K562 (cell line): ENCODE measurements around the gene PTPN5. TPM values are rescaled to one million over a fixed set of nuclear protein-coding genes. Genes with fewer than 3 reads are reported as not detected.
A peak's percentile ranks its signal among the peaks of the same experiment; 100 is the strongest.

Experiments
- ATAC-seq: fragments of 200-7000 bp; cut with Tn5 transposase; 3 replicates; pipeline ENCODE4 v1.9.1; 2020; ENCODE audit warnings: moderate library complexity
- BruUV-seq: library from RNA; stranded (reverse); fragments of 400-500 nt; replicated peaks from 2 replicates; lab custom pipeline; 2021; lab: Mats Ljungman, UMichigan
- CTCF ChIA-PET: fragments of 300-600 bp; formaldehyde crosslinking; extraction: SDS; loops from one replicate; lab custom pipeline; 2021; ENCODE audit warnings: low intra/inter-chr PET ratio; lab: Yijun Ruan, JAX
- POLR2A ChIA-PET: fragments of 300-600, 350-650 bp; sonication (Branson Sonifier 250); formaldehyde crosslinking; extraction: SDS; loops from one replicate; lab custom pipeline; 2021; ENCODE audit warnings: antibody characterized with exemption, inconsistent platforms; lab: Yijun Ruan, JAX
- DNase-seq, 4 experiments: peaks; one replicate each; pipeline versions ENCODE4 v3.0.0 to v3.0.0-alpha.2; 2011 to 2018; ENCODE audit warnings: low spot score in 3 of 4, mixed read lengths in 3 of 4; ENCODE audit errors: extremely low read depth in 1 of 4
- FAIRE-seq: peaks from 2 replicates; lab custom pipeline; 2011; peaks lifted over from hg19 to GRCh38; lab: Jason Lieb, UNC
- H2AFZ ChIP-seq: 2 replicates; pipeline ENCODE4 v1.6.0; 2011; ENCODE audit warnings: low read depth, low read length, control low read depth, inconsistent platforms
- H3K27ac ChIP-seq: fragments of 200-600 bp; 3 replicates; pipeline ENCODE4 v1.8.0; 2011; ENCODE audit warnings: low read depth, mild to moderate bottlenecking, control low read depth, inconsistent platforms, low read length, moderate library complexity, mixed read lengths; ENCODE audit errors: extremely low read depth
- H3K27me3 ChIP-seq, 2 experiments: fragments of 300-600 bp in 1 of 2; 2 replicates in 1 of 2; 3 replicates in 1 of 2; pipeline versions ENCODE4 v1.6.0 to v1.8.0; 2011; ENCODE audit warnings: inconsistent platforms in 2 of 2, low read length in 2 of 2, mild to moderate bottlenecking in 1 of 2, mixed read lengths in 1 of 2, moderate library complexity in 1 of 2; ENCODE audit not compliant: control insufficient read depth in 2 of 2, insufficient read depth in 2 of 2
- H3K36me3 ChIP-seq: fragments of 300-600 bp; 3 replicates; pipeline ENCODE4 v1.8.0; 2011; ENCODE audit warnings: mild to moderate bottlenecking, low read length, inconsistent platforms; ENCODE audit not compliant: control insufficient read depth, insufficient read depth
- H3K4me1 ChIP-seq, 2 experiments: fragments of 200-600 bp in 1 of 2; replicated peaks in 1 of 2; 2 replicates in 1 of 2; 3 replicates in 1 of 2; pipeline versions ENCODE4 v1.5.1 to v1.8.0; 2011; ENCODE audit warnings: inconsistent platforms in 2 of 2, low read length in 2 of 2, mild to moderate bottlenecking in 1 of 2, mixed read lengths in 1 of 2, moderate library complexity in 1 of 2; ENCODE audit not compliant: control insufficient read depth in 2 of 2, insufficient read depth in 2 of 2
- H3K4me2 ChIP-seq: 2 replicates; pipeline ENCODE4 v1.6.1; 2011; ENCODE audit warnings: low read length, control low read depth, inconsistent platforms, mixed read lengths; ENCODE audit not compliant: insufficient read depth
- H3K4me3 ChIP-seq: fragments of 200-600 bp; sonication (generic), shearing (Covaris generic); 2 replicates; pipeline ENCODE4 v1.5.1; 2016; ENCODE audit warnings: control low read depth, inconsistent platforms
- H3K79me2 ChIP-seq: fragments of 200-600 bp; 3 replicates; pipeline ENCODE4 v1.8.0; 2011; ENCODE audit warnings: low read length, inconsistent platforms; ENCODE audit not compliant: control insufficient read depth, insufficient read depth
- H3K9ac ChIP-seq, 2 experiments: 2 replicates each; pipeline versions ENCODE4 v1.6.0 to v1.6.1; 2011; ENCODE audit warnings: low read depth in 2 of 2, low read length in 2 of 2, control low read depth in 1 of 2, inconsistent platforms in 1 of 2, mild to moderate bottlenecking in 1 of 2, mixed read lengths in 1 of 2; ENCODE audit not compliant: insufficient read depth in 1 of 2
- H3K9me1 ChIP-seq: one replicate; pipeline ENCODE4 v1.6.0; 2011; ENCODE audit warnings: inconsistent platforms, mild to moderate bottlenecking, low read length, moderate library complexity; ENCODE audit not compliant: control insufficient read depth, insufficient read depth
- H3K9me3 ChIP-seq: replicated peaks from 2 replicates; pipeline ENCODE4 v1.5.1; 2011; ENCODE audit warnings: low read depth, low read length, inconsistent platforms; ENCODE audit not compliant: control insufficient read depth, insufficient read depth
- H4K20me1 ChIP-seq: replicated peaks from 2 replicates; pipeline ENCODE4 v1.6.1; 2011; ENCODE audit warnings: low read length, inconsistent platforms, mixed read lengths; ENCODE audit not compliant: control insufficient read depth, insufficient read depth
- AFF4 ChIP-seq: sonication (generic); formaldehyde crosslinking; IDR thresholded peaks from 2 replicates; pipeline ENCODE4 v1.8.0; 2023; ENCODE audit warnings: mild to moderate bottlenecking, missing genetic modification reagents
- C11orf30 ChIP-seq: fragments of 450-650 bp; IDR thresholded peaks from 2 replicates; pipeline ENCODE4 v1.6.1; 2016; ENCODE audit warnings: low read depth, mild to moderate bottlenecking
- JUND ChIP-seq, 2 experiments: IDR thresholded peaks; 2 replicates in 1 of 2; 3 replicates in 1 of 2; pipeline ENCODE4 v1.6.1; 2011; ENCODE audit warnings: borderline replicate concordance in 2 of 2, low read depth in 2 of 2, low read length in 2 of 2, improper control_type of control experiment in 1 of 2, missing biosample characterization in 1 of 2, missing genetic modification characterization in 1 of 2, missing genetic modification reagents in 1 of 2
- MAFF ChIP-seq: IDR thresholded peaks from 2 replicates; pipeline ENCODE4 v1.6.1; 2012; ENCODE audit warnings: low read length, improper control_type of control experiment
- MAFG ChIP-seq: fragments of 450-650 bp; conservative IDR thresholded peaks from 2 replicates; pipeline ENCODE4 v1.6.1; 2016; ENCODE audit warnings: missing genetic modification characterization, missing compliant biosample characterization
- MAFK ChIP-seq: IDR thresholded peaks from 2 replicates; pipeline ENCODE4 v1.6.1; 2011; ENCODE audit warnings: low read length, improper control_type of control experiment
- SIN3A ChIP-seq, 2 experiments: fragments of 150-350 bp in 1 of 2; IDR thresholded peaks; 2 replicates each; pipeline ENCODE4 v1.6.1; 2011 to 2016; ENCODE audit warnings: borderline replicate concordance in 2 of 2, low read depth in 2 of 2, low read length in 2 of 2, mild to moderate bottlenecking in 2 of 2, moderate library complexity in 2 of 2; ENCODE audit not compliant: control insufficient read depth in 1 of 2
- VEZF1 ChIP-seq: fragments of 200-800 bp; sonication (Bioruptor generic); IDR thresholded peaks from 2 replicates; pipeline ENCODE4 v1.6.1; 2017; ENCODE audit warnings: missing genetic modification characterization, missing compliant biosample characterization
- ZNF316 ChIP-seq: fragments of 450-650 bp; IDR thresholded peaks from 2 replicates; pipeline ENCODE4 v1.6.1; 2016
- WGBS: fragments of 100-300 bp; shearing (Covaris generic); methylation state at CpG from one replicate; pipeline ENCODE4 v1.1.6; 2016; ENCODE audit warnings: low coverage, mixed read lengths; ENCODE audit not compliant: insufficient coverage; ENCODE audit errors: missing lambda C conversion rate; 5-methylcytosine and 5-hydroxymethylcytosine counted together
- in situ Hi-C: fragments of 300-500 bp; cut with MboI; formaldehyde crosslinking; loops from 4 replicates; pipeline ENCODE4 v1.15.0; 2018; ENCODE audit warnings: inconsistent platforms, mixed read lengths
- intact Hi-C: fragments of 100-400 bp; cut with micrococcal nuclease; formaldehyde crosslinking; loops from 2 replicates; pipeline ENCODE4 v1.14.2; 2022
- polyA plus RNA-seq, 8 experiments: library from polyadenylated mRNA; depleted of rRNA in 4 of 8; stranded (reverse) in 5 of 8; unstranded in 3 of 8; fragments of >200 nt; fragmentation: Nextera tagmentation in 2 of 8; fragmentation: Illumina TruSeq in 1 of 8; extraction: Ambion mirVana in 2 of 8; extraction: Trizol in 1 of 8; gene quantifications; 2 replicates each; pipeline versions ENCODE4 v1.2.1 to v1.2.3, GENCODE V29; 2011 to 2014; ENCODE audit warnings: inconsistent platforms in 1 of 8, missing spikeins in 1 of 8
- total RNA-seq, 7 experiments: library from RNA; depleted of rRNA in 6 of 7; stranded (reverse); fragments of >200 nt in 6 of 7; fragmentation: Illumina TruSeq in 2 of 7; extraction: Trizol in 2 of 7; gene quantifications; 2 replicates each; pipeline versions ENCODE4 v1.2.1 to v1.2.3, GENCODE V29; 2011 to 2021; ENCODE audit warnings: low replicate concordance in 1 of 7

PTPN5 gene
- total and polyA plus RNA-seq, 9 of the 15 experiments (the other 6 are each of a cell fraction or from before 2014, with no cell fraction given), result not detected

GRCh38 chr11:18696638-18697225 is 94.9 kb downstream of the PTPN5 start:
- no peaks in the 10 kb centered on the region; the same call in 1 of the 2 replicates for H4K20me1 ChIP-seq
- H3K36me3 ChIP-seq, result no peaks in the 10 kb centered on the region
- FAIRE-seq, result no peak
- H3K4me2 ChIP-seq, result no peak overlapping the region
- intact Hi-C loops (no loop called here), in situ Hi-C loops (no loop called here)
- peak; percentile 64 for TF ChIP-seq ZNF316
- peak; percentile 23; the same call in 1 of the 2 replicates for TF ChIP-seq MAFG (tag)
- TF ChIP-seq VEZF1 (CRISPR knock-in tag), result no peak
- TF ChIP-seq AFF4 (CRISPR knock-in tag), result no peak
- TF ChIP-seq C11orf30, result peak; percentile 56; the same call in 1 of the 2 replicates
- TF ChIP-seq MAFK, result peak; percentile 43; the same call in 1 of the 2 replicates
- TF ChIP-seq JUND (IDR thresholded peaks at IDR 0.05; ENCODE audit: borderline replicate concordance, low read depth, low read length), result no peak
- TF ChIP-seq JUND (tag; IDR thresholded peaks at IDR 0.05; ENCODE audit: borderline replicate concordance, low read depth, low read length), result no peak
- TF ChIP-seq MAFF, result peak; percentile 46
- no peak for TF ChIP-seq SIN3A (IDR thresholded peaks at IDR 0.05; ENCODE audit: borderline replicate concordance in 2 of 2, control insufficient read depth in 1 of 2, low read depth in 2 of 2, low read length in 2 of 2)
- H2AFZ ChIP-seq, result 0 out of 2 replicates have a peak overlapping the region, but pooled peaks have one; percentile 16
- peaks cover 18 to 23% of the 10 kb centered on the region in 2 experiments for H3K4me1 ChIP-seq
- H3K4me3 ChIP-seq, result no peak overlapping the region
- ChIA-PET CTCF (no interaction called here), POLR2A (interaction anchor here (0.5 to 0.6 kb wide), 2 partner anchors 68 to 138 kb away, joined by 3 to 4 read pairs; no protein-coding TSS in a partner anchor)
- WGBS, result 20% methylated on average over 2 of the region's 2 CpGs
- H3K9me1 ChIP-seq, result no peaks in the 10 kb centered on the region
- H3K27ac ChIP-seq, result no peak overlapping the region
- H3K9ac ChIP-seq, result no peak overlapping the region
- BruUV-seq, result no TSS peak
- no peaks in the 10 kb centered on the region for H3K79me2 ChIP-seq
- DNase-seq, result no peak
- ATAC-seq, result no peak
- no peaks in the 10 kb centered on the region for H3K9me3 ChIP-seq
- peaks cover 0 to 12% of the 10 kb centered on the region in 2 experiments; a peak in 2 of 5 replicates for H3K27me3 ChIP-seq
